Neural cell (in vitro differentiated cells): ENCODE measurements around the gene NKD1. TPM values are rescaled to one million over a fixed set of nuclear protein-coding genes. Genes with fewer than 3 reads are reported as not detected.

Experiments used
- H2AFZ ChIP-seq: fragments of 200-600, 300-800 bp; sonication (generic), shearing (Covaris generic); 2 replicates; pipeline ENCODE4 v1.6.0; 2014; ENCODE audit warnings: low read depth, mild to moderate bottlenecking, antibody characterized with exemption, low read length, moderate library complexity
- H3F3A ChIP-seq: fragments of 200-600 bp; shearing (Covaris generic); 2 replicates; pipeline ENCODE4 v1.6.1; 2016; ENCODE audit warnings: mild to moderate bottlenecking, moderate library complexity, mixed read lengths, antibody characterized with exemption, low read length; ENCODE audit not compliant: insufficient read depth, poor library complexity, severe bottlenecking
- H3K27ac ChIP-seq: fragments of 200-600, 300-800 bp; sonication (generic), shearing (Covaris generic); 2 replicates; pipeline ENCODE4 v1.5.1; 2014; ENCODE audit warnings: mild to moderate bottlenecking, low read length, moderate library complexity
- H3K27me3 ChIP-seq: fragments of 300-800, 200-600 bp; sonication (generic), shearing (Covaris generic); 2 replicates; pipeline ENCODE4 v1.6.0; 2014; ENCODE audit warnings: mild to moderate bottlenecking, low read depth, low read length, moderate library complexity; ENCODE audit not compliant: insufficient read depth
- H3K36me3 ChIP-seq: fragments of 300-800, 200-600 bp; sonication (generic), shearing (Covaris generic); 2 replicates; pipeline ENCODE4 v1.5.1; 2014; ENCODE audit warnings: mild to moderate bottlenecking, antibody characterized with exemption, low read length, moderate library complexity; ENCODE audit not compliant: insufficient read depth
- H3K4me2 ChIP-seq: fragments of 300-800, 200-600 bp; sonication (generic), shearing (Covaris generic); 2 replicates; pipeline ENCODE4 v1.6.0; 2014; ENCODE audit warnings: mild to moderate bottlenecking, low read length
- H3K4me3 ChIP-seq: fragments of 300-800, 200-600 bp; sonication (generic), shearing (Covaris generic); 2 replicates; pipeline ENCODE4 v1.5.1; 2014; ENCODE audit warnings: mild to moderate bottlenecking, low read length, moderate library complexity
- H3K79me2 ChIP-seq: fragments of 200-600 bp; shearing (Covaris generic); replicated peaks from 2 replicates; pipeline ENCODE4 v1.6.0; 2014; ENCODE audit warnings: mild to moderate bottlenecking, low read length, moderate library complexity; ENCODE audit not compliant: insufficient read depth
- H3K9ac ChIP-seq: fragments of 300-800, 200-600 bp; sonication (generic), shearing (Covaris generic); 2 replicates; pipeline ENCODE4 v1.6.1; 2016; ENCODE audit warnings: mild to moderate bottlenecking, low read length, mixed read lengths
- H3K9me2 ChIP-seq: fragments of 200-600 bp; shearing (Covaris generic); 2 replicates; pipeline ENCODE4 v1.6.1; 2016; ENCODE audit warnings: mild to moderate bottlenecking, low read length, mixed read lengths; ENCODE audit not compliant: insufficient read depth
- H3K9me3 ChIP-seq: fragments of 200-600, 300-800 bp; sonication (generic), shearing (Covaris generic); 2 replicates; pipeline ENCODE4 v1.6.1; 2016; ENCODE audit warnings: mild to moderate bottlenecking, mixed run types, low read length, moderate library complexity, mixed read lengths
- H4K20me1 ChIP-seq: fragments of 200-600 bp; shearing (Covaris generic); 2 replicates; pipeline ENCODE4 v1.6.1; 2016; ENCODE audit warnings: mild to moderate bottlenecking, mixed run types; ENCODE audit not compliant: insufficient read depth
- CTCF ChIP-seq: fragments of 450-650 bp; IDR thresholded peaks from 2 replicates; pipeline ENCODE4 v1.5.1; 2014; ENCODE audit warnings: antibody characterized with exemption, mild to moderate bottlenecking, moderate library complexity; ENCODE audit not compliant: poor library complexity, severe bottlenecking
- EP300 ChIP-seq: fragments of 450-650 bp; conservative IDR thresholded peaks from 2 replicates; pipeline ENCODE4 v1.6.1; 2014; ENCODE audit warnings: antibody characterized with exemption, mild to moderate bottlenecking, moderate library complexity; ENCODE audit not compliant: poor library complexity, severe bottlenecking
- EZH2 ChIP-seq: fragments of 200-600, 300-800 bp; shearing (Covaris generic), sonication (generic); IDR thresholded peaks from 2 replicates; pipeline ENCODE4 v1.6.1; 2014; ENCODE audit warnings: antibody characterized with exemption, low read length, borderline replicate concordance, mild to moderate bottlenecking; ENCODE audit not compliant: insufficient read depth, poor library complexity, severe bottlenecking
- MXI1 ChIP-seq: fragments of 450-650 bp; conservative IDR thresholded peaks from 2 replicates; pipeline ENCODE4 v1.6.1; 2014; ENCODE audit warnings: antibody characterized with exemption, mild to moderate bottlenecking; ENCODE audit not compliant: poor library complexity, severe bottlenecking
- POLR2AphosphoS5 ChIP-seq: IDR thresholded peaks from 2 replicates; pipeline ENCODE4 v1.6.1; 2012
- RAD21 ChIP-seq: fragments of 450-650 bp; conservative IDR thresholded peaks from 2 replicates; pipeline ENCODE4 v1.6.1; 2014; ENCODE audit warnings: antibody characterized with exemption, mild to moderate bottlenecking, moderate library complexity
- REST ChIP-seq: IDR thresholded peaks from 2 replicates; pipeline ENCODE4 v1.6.1; 2012; ENCODE audit warnings: borderline replicate concordance
- SMC3 ChIP-seq: fragments of 450-650 bp; conservative IDR thresholded peaks from 2 replicates; pipeline ENCODE4 v1.6.1; 2014; ENCODE audit warnings: antibody characterized with exemption, mild to moderate bottlenecking, moderate library complexity; ENCODE audit not compliant: poor library complexity
- TAF1 ChIP-seq: IDR thresholded peaks from 2 replicates; pipeline ENCODE4 v1.6.1; 2012; ENCODE audit warnings: low read depth
- polyA plus RNA-seq: library from polyadenylated mRNA; depleted of rRNA; stranded (reverse); fragments of >200 nt; gene quantifications from 2 replicates; pipeline ENCODE4 v1.2.3, GENCODE V29; 2014

The NKD1 gene
- polyA plus RNA-seq, 1 donor from 2014 or later, result 1.1 TPM

GRCh38 chr16:50558913-50559312 is 10.7 kb downstream of the NKD1 start:
- Histone ChIP-seq H3K9ac (no peak overlapping the region), H3K27me3 (no peaks in the 10 kb centered on the region), H3K4me3 (no peak overlapping the region), H3K9me3 (peaks cover 3% of the 10 kb centered on the region), H4K20me1 (no peaks in the 10 kb centered on the region), H2AFZ (no peak overlapping the region), H3F3A (no peaks in the 10 kb centered on the region), H3K79me2 (no peaks in the 10 kb centered on the region), H3K36me3 (no peaks in the 10 kb centered on the region), H3K9me2 (no peaks in the 10 kb centered on the region), H3K27ac (no peak overlapping the region), H3K4me2 (no peak overlapping the region)
- TF ChIP-seq CTCF (no peak), SMC3 (no peak), EZH2 (no peak), POLR2AphosphoS5 (no peak), MXI1 (no peak), RAD21 (no peak), EP300 (no peak), REST (no peak), TAF1 (no peak)

DNA sequence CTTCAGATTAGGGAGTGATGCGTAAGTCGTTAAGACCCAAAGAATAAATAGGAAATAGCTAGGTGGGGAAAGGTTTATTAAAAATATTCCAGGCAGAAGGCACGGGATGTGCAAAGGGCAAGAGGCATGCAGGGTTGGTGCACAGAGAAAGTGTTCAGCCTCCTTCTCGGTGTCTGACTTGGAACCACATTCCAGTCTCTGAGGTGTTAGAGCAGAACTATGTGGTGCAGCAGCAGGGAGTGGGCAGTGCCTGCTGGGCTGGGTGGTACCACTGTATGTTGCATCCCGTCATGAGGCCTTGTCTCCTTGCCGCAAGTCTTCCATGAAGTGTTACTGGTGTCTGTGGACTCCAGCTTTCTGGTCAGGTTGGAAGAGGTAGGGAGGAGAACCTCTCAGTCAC is 11.1 kb downstream of the NKD1 start:
- Histone ChIP-seq H3K27me3 (no peaks in the 10 kb centered on the region), H3K9ac (no peak overlapping the region), H3K9me2 (no peaks in the 10 kb centered on the region), H4K20me1 (no peaks in the 10 kb centered on the region), H3K4me2 (no peak overlapping the region), H3K9me3 (peaks cover 3% of the 10 kb centered on the region), H3K4me3 (no peak overlapping the region), H2AFZ (no peak overlapping the region), H3K36me3 (no peaks in the 10 kb centered on the region), H3K79me2 (no peaks in the 10 kb centered on the region), H3F3A (no peaks in the 10 kb centered on the region), H3K27ac (no peak overlapping the region)
- TF ChIP-seq REST (no peak), POLR2AphosphoS5 (no peak), TAF1 (no peak), EZH2 (no peak), SMC3 (no peak), RAD21 (no peak), CTCF (no peak), EP300 (no peak), MXI1 (no peak)
